Mammary epithelial cell (primary cell): ENCODE data around the gene DAB2IP.

Experiments used
- EZH2 ChIP-seq: IDR thresholded peaks from 2 replicates; pipeline ENCODE4 v1.6.1; 2012; ENCODE audit warnings: low read length, inconsistent platforms, borderline replicate concordance
- TF ChIP-seq, protein P1 (sequence below), 2 donors: IDR thresholded peaks in 1 of 2; conservative IDR thresholded peaks in 1 of 2; 2 replicates each; pipeline ENCODE4 v1.5.1; 2011 to 2012; ENCODE audit warnings: inconsistent platforms in 2 of 2, low read length in 2 of 2, mild to moderate bottlenecking in 2 of 2, control low read depth in 1 of 2, low read depth in 1 of 2; ENCODE audit not compliant: insufficient read depth in 1 of 2; ENCODE audit errors: extremely low read depth in 1 of 2

DNA sequence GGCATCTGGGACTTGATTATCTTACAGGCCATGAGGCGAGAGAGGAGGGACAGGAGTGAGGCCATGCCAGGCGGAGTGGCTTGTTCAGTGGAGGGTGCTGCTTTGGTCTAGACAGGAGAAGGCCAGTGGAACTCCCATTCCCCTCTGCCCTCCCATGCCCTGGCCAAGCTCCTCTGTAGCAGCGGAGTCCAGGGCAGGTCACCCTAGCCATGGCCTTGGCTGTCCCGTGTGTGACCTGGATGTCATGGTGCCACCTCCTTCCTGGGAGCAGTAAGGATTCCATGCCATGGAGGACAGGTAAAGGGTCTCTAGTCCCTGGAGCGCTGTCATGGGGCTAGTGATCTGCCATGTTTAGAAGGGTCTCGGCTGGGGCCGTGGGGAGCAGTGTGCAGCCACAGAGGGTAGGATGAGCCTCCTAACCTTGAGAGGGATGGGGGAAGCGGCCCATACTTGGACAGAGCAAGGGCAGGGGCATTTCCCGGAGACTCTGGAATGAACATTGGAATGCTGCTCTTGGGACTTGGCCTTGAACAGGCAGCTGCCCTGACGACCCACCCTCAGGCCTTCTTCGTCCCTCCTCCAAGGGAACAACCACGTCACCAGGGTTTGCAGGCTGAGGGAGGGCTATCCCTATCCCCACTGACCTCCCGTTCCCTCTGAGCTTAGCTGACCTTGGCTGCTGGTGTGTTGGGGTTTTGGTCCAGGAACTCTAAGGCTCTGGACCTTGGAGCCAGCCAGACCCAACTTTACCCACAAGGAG, 100.4 kb downstream of the DAB2IP start:
- TF ChIP-seq, protein P1, sequence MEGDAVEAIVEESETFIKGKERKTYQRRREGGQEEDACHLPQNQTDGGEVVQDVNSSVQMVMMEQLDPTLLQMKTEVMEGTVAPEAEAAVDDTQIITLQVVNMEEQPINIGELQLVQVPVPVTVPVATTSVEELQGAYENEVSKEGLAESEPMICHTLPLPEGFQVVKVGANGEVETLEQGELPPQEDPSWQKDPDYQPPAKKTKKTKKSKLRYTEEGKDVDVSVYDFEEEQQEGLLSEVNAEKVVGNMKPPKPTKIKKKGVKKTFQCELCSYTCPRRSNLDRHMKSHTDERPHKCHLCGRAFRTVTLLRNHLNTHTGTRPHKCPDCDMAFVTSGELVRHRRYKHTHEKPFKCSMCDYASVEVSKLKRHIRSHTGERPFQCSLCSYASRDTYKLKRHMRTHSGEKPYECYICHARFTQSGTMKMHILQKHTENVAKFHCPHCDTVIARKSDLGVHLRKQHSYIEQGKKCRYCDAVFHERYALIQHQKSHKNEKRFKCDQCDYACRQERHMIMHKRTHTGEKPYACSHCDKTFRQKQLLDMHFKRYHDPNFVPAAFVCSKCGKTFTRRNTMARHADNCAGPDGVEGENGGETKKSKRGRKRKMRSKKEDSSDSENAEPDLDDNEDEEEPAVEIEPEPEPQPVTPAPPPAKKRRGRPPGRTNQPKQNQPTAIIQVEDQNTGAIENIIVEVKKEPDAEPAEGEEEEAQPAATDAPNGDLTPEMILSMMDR (conservative IDR thresholded peaks at IDR 0.05 in 1 of 2, IDR thresholded peaks at IDR 0.05 in 1 of 2; ENCODE audit: extremely low read depth in 1 of 2, insufficient read depth in 1 of 2, low read depth in 1 of 2, low read length in 2 of 2) = no peak
- no peak for TF ChIP-seq EZH2
